ENCODE results near the gene LHX1. TPM values are rescaled to one million over a fixed set of nuclear protein-coding genes. Genes with fewer than 3 reads are reported as not detected.

LHX1 gene
- total and polyA plus RNA-seq, 9 of the 15 experiments (the other 6 are each of a cell fraction or from before 2014, with no cell fraction given): 0.05 to 0.64 (median 0.07) TPM; not detected in 6

- Histone ChIP-seq H3K27me3 (ENCODE audit: control insufficient read depth in 2 of 2, insufficient read depth in 2 of 2, low read length in 2 of 2) (peaks cover 85 to 96% of the 10 kb centered on the region in 2 experiments), H3K4me3 (no peak overlapping the region), H3K4me1 (replicated peaks in 1 of 2; ENCODE audit: control insufficient read depth in 2 of 2, insufficient read depth in 2 of 2, low read length in 2 of 2) (peaks cover 0 to 64% of the 10 kb centered on the region in 2 experiments; a peak in 3 of 5 replicates), H3K27ac (ENCODE audit: extremely low read depth, low read depth, low read length) (no peak overlapping the region), H2AFZ (ENCODE audit: low read depth, low read length) (no peak overlapping the region), H3K9me1 (ENCODE audit: control insufficient read depth, insufficient read depth, low read length) (peaks cover 3% of the 10 kb centered on the region), H4K20me1 (replicated peaks; ENCODE audit: control insufficient read depth, insufficient read depth, low read length) (peaks cover 45% of the 10 kb centered on the region), H3K36me3 (ENCODE audit: control insufficient read depth, insufficient read depth, low read length) (no peaks in the 10 kb centered on the region), H3K79me2 (ENCODE audit: control insufficient read depth, insufficient read depth, low read length) (no peaks in the 10 kb centered on the region), H3K9me3 (replicated peaks; ENCODE audit: control insufficient read depth, insufficient read depth, low read depth, low read length) (no peaks in the 10 kb centered on the region), H3K9ac (ENCODE audit: insufficient read depth in 1 of 2, low read depth in 2 of 2, low read length in 2 of 2) (peak overlapping the region in 1 of 2 experiments; percentile 17; a peak in 1 of 4 replicates), H3K4me2 (ENCODE audit: insufficient read depth, low read length) (no peak overlapping the region)
- in situ Hi-C loops (cut with MboI): no loop called here
- ChIA-PET CTCF (ENCODE audit: low intra/inter-chr PET ratio) (no interaction called here), POLR2A (interaction anchor here (0.7 kb wide), 2 partner anchors 8 to 17 kb away, joined by 3 read pairs; no protein-coding TSS in a partner anchor)
- no peak for TF ChIP-seq ATF1 (CRISPR knock-in tag; IDR thresholded peaks at IDR 0.05)
- peak; percentile 54; the same call in 1 of the 2 replicates for TF ChIP-seq ATF1 (tag; IDR thresholded peaks at IDR 0.05)
- peak; percentile 40 for TF ChIP-seq NFYB (IDR thresholded peaks at IDR 0.05; ENCODE audit: extremely low read depth, insufficient read length)
- peak; percentile 11 for TF ChIP-seq KDM5B (IDR thresholded peaks at IDR 0.05; ENCODE audit: insufficient replicate concordance, low read depth, low read length)
- no peak for TF ChIP-seq SRSF1 (IDR thresholded peaks at IDR 0.05; ENCODE audit: low read depth, low read length)
- TF ChIP-seq LEF1 (IDR thresholded peaks at IDR 0.05): no peak
- DNase-seq (ENCODE audit: extremely low read depth in 1 of 4, low spot score in 3 of 4) (peak in 2 of 4 experiments; percentile 14 to 32), FAIRE-seq (no peak), ATAC-seq (peak; percentile 13; the same call in 1 of the 3 replicates)
- WGBS (ENCODE audit: insufficient coverage, low coverage, missing lambda C conversion rate): 2% methylated on average over 32 of the region's 58 CpGs
- no TSS peak for BruUV-seq (replicated peaks)
- intact Hi-C loops (cut with micrococcal nuclease): no loop called here
Measured at GRCh38 chr17:36936455-36937000, 747 bp upstream of the LHX1 start.
